PC-3 (cell line): ENCODE data around the gene INSM1.

ENCODE experiments used
- EZH2 ChIP-seq: fragments of 300-600 bp; sonication (generic); IDR thresholded peaks from one replicate; pipeline ENCODE4 v1.6.1; 2017; ENCODE audit warnings: antibody characterized with exemption, mild to moderate bottlenecking, low read length; ENCODE audit not compliant: unreplicated experiment
- TF ChIP-seq, protein P1 (sequence below): fragments of 300-600 bp; sonication (generic); conservative IDR thresholded peaks from 2 replicates; pipeline ENCODE4 v1.5.1; 2017; ENCODE audit warnings: antibody characterized with exemption, low read depth, mild to moderate bottlenecking, low read length

DNA sequence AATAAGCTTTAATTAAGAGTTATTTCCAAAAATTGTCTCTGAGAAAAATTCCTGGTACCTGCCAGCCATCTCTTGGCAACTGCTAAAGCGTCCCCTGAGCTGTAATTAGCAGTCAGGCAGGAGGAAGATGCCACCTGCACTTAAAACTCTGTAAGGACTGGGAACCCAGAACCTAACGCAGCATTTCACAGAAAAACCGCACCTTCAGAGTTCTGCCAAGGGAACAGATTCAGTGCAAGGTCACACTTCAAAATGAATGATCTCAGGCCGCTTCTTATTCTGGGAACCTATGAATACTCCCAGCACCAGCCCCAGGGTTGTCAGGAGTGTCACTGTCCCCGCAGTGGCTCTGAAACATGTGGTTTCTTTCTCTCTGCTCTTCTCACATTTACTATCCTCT lies 36.7 kb downstream of the INSM1 start:
- TF ChIP-seq, protein P1, sequence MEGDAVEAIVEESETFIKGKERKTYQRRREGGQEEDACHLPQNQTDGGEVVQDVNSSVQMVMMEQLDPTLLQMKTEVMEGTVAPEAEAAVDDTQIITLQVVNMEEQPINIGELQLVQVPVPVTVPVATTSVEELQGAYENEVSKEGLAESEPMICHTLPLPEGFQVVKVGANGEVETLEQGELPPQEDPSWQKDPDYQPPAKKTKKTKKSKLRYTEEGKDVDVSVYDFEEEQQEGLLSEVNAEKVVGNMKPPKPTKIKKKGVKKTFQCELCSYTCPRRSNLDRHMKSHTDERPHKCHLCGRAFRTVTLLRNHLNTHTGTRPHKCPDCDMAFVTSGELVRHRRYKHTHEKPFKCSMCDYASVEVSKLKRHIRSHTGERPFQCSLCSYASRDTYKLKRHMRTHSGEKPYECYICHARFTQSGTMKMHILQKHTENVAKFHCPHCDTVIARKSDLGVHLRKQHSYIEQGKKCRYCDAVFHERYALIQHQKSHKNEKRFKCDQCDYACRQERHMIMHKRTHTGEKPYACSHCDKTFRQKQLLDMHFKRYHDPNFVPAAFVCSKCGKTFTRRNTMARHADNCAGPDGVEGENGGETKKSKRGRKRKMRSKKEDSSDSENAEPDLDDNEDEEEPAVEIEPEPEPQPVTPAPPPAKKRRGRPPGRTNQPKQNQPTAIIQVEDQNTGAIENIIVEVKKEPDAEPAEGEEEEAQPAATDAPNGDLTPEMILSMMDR: no peak
- no peak for TF ChIP-seq EZH2
